WTC11 (cell line): ENCODE data around the gene GRIN3B.

Experiments
- JUN ChIP-seq: sonication (generic); formaldehyde crosslinking; IDR thresholded peaks from 2 replicates; pipeline ENCODE4 v1.8.0; 2023; ENCODE audit warnings: mild to moderate bottlenecking, missing genetic modification reagents
- NFYB ChIP-seq: sonication (generic); formaldehyde crosslinking; conservative IDR thresholded peaks from 2 replicates; pipeline ENCODE4 v1.8.0; 2022; ENCODE audit warnings: low read depth, missing genetic modification reagents
- SMAD3 ChIP-seq: sonication (generic); formaldehyde crosslinking; IDR thresholded peaks from 2 replicates; pipeline ENCODE4 v1.8.0; 2022; ENCODE audit warnings: missing genetic modification reagents, mild to moderate bottlenecking, borderline replicate concordance
- ZNF138 ChIP-seq: sonication (generic); formaldehyde crosslinking; conservative IDR thresholded peaks from 2 replicates; pipeline ENCODE4 v1.8.1; 2022; ENCODE audit warnings: mild to moderate bottlenecking, moderate library complexity, missing genetic modification reagents
- ZNF263 ChIP-seq: sonication (generic); formaldehyde crosslinking; IDR thresholded peaks from 2 replicates; pipeline ENCODE4 v1.8.1; 2022; ENCODE audit warnings: low read depth, mild to moderate bottlenecking, moderate library complexity, missing genetic modification reagents
- TF ChIP-seq, protein P1 (sequence below): fragments of 200-600 bp; IDR thresholded peaks from 2 replicates; pipeline ENCODE4 v1.8.0; 2022; ENCODE audit warnings: antibody characterized with exemption
- TF ChIP-seq, protein P2 (sequence below): sonication (generic); formaldehyde crosslinking; IDR thresholded peaks from 2 replicates; pipeline ENCODE4 v1.8.1; 2022; ENCODE audit warnings: missing genetic modification reagents, borderline replicate concordance
- TF ChIP-seq, protein P3 (sequence below): fragments of 250-450 bp; sonication (Bioruptor Pico); IDR thresholded peaks from 2 replicates; pipeline ENCODE4 v1.9.0; 2021; ENCODE audit warnings: mild to moderate bottlenecking

DNA sequence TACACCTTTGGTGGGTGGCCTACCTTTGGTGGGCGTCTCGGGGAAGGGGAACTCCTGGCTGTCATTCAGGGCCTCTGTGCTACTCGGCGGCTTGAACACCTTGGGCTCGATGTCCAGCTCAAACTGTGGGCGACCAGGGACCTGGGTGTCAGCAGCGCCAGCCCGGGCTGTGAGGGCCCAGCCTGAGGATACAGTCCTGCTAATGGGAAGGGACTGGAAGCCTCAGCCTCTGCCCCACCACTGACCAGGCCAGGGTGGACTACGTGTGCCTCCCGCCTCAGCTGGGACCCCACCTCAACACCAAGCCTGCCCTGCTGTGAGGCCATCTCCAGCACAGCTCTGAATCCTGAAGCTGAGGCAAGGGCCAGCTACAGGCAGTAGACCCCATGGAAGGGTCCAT, 13.0 kb downstream of the GRIN3B start:
- TF ChIP-seq, protein P1, sequence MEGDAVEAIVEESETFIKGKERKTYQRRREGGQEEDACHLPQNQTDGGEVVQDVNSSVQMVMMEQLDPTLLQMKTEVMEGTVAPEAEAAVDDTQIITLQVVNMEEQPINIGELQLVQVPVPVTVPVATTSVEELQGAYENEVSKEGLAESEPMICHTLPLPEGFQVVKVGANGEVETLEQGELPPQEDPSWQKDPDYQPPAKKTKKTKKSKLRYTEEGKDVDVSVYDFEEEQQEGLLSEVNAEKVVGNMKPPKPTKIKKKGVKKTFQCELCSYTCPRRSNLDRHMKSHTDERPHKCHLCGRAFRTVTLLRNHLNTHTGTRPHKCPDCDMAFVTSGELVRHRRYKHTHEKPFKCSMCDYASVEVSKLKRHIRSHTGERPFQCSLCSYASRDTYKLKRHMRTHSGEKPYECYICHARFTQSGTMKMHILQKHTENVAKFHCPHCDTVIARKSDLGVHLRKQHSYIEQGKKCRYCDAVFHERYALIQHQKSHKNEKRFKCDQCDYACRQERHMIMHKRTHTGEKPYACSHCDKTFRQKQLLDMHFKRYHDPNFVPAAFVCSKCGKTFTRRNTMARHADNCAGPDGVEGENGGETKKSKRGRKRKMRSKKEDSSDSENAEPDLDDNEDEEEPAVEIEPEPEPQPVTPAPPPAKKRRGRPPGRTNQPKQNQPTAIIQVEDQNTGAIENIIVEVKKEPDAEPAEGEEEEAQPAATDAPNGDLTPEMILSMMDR: no peak
- TF ChIP-seq NFYB (no peak), JUN (no peak), ZNF263 (no peak), SMAD3 (no peak), ZNF138 (CRISPR knock-in tag) (no peak)
- TF ChIP-seq, protein P2, sequence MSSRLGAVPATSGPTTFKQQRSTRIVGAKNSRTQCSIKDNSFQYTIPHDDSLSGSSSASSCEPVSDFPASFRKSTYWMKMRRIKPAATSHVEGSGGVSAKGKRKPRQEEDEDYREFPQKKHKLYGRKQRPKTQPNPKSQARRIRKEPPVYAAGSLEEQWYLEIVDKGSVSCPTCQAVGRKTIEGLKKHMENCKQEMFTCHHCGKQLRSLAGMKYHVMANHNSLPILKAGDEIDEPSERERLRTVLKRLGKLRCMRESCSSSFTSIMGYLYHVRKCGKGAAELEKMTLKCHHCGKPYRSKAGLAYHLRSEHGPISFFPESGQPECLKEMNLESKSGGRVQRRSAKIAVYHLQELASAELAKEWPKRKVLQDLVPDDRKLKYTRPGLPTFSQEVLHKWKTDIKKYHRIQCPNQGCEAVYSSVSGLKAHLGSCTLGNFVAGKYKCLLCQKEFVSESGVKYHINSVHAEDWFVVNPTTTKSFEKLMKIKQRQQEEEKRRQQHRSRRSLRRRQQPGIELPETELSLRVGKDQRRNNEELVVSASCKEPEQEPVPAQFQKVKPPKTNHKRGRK (CRISPR knock-in tag): no peak
- TF ChIP-seq, protein P3, sequence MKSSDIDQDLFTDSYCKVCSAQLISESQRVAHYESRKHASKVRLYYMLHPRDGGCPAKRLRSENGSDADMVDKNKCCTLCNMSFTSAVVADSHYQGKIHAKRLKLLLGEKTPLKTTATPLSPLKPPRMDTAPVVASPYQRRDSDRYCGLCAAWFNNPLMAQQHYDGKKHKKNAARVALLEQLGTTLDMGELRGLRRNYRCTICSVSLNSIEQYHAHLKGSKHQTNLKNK: no peak
